B cell (primary cell): ENCODE data around the gene HIGD1C. TPM values are rescaled to one million over a fixed set of nuclear protein-coding genes. Genes with fewer than 3 reads are reported as not detected.
"Not testable (repeated sequence)": the region's sequence is repeated elsewhere in the genome, so short reads cannot be mapped to it uniquely, and the experiment has no call there.

Source experiments
- ATAC-seq: fragments of 200-7000 bp; cut with Tn5 transposase; one replicate; pipeline ENCODE4 v1.10.0; 2021; ENCODE audit warnings: low read depth, mild to moderate bottlenecking, moderate number of reproducible peaks, moderate library complexity
- CTCF ChIA-PET: fragments of 350-600 bp; sonication (Branson Sonifier 250); formaldehyde crosslinking; loops from one replicate; lab custom pipeline; 2021; ENCODE audit warnings: antibody characterized with exemption, inconsistent platforms; lab: Charles Lee
- POLR2A ChIA-PET: fragments of 350-600 bp; sonication (Branson Sonifier 250); formaldehyde crosslinking; loops from one replicate; lab custom pipeline; 2021; ENCODE audit warnings: antibody characterized with exemption; lab: Charles Lee
- DNase-seq: peaks from one replicate; pipeline ENCODE4 v3.0.0; 2013
- H2AFZ ChIP-seq: 2 replicates; pipeline ENCODE4 v1.6.1; 2012; ENCODE audit warnings: mild to moderate bottlenecking, low read depth, low read length; ENCODE audit not compliant: insufficient read depth, poor library complexity, severe bottlenecking
- H3K27ac ChIP-seq, 2 donors: 1 replicate in 1 of 2; 2 replicates in 1 of 2; pipeline ENCODE4 v1.5.1; 2012 to 2013; ENCODE audit warnings: low read length in 2 of 2, mild to moderate bottlenecking in 2 of 2, moderate library complexity in 1 of 2
- H3K27me3 ChIP-seq, 4 experiments: fragments of 200-600 bp in 1 of 4; sonication (generic) in 1 of 4; replicated peaks in 1 of 4; 1 replicate in 2 of 4; 2 replicates in 2 of 4; pipeline versions ENCODE4 v1.6.1 to v1.7.0; 2013 to 2016; ENCODE audit warnings: low read length in 3 of 4, mild to moderate bottlenecking in 2 of 4, mixed read lengths in 1 of 4, moderate library complexity in 1 of 4; ENCODE audit not compliant: insufficient read depth in 4 of 4, control insufficient read depth in 3 of 4; ENCODE audit errors: control extremely low read depth in 1 of 4
- H3K36me3 ChIP-seq, 2 experiments: replicated peaks in 1 of 2; 1 replicate in 1 of 2; 2 replicates in 1 of 2; pipeline versions ENCODE4 v1.6.1 to v1.7.1; 2013; ENCODE audit warnings: low read length in 1 of 2; ENCODE audit not compliant: insufficient read depth in 2 of 2, control insufficient read depth in 1 of 2; ENCODE audit errors: control extremely low read depth in 1 of 2, extremely low read depth in 1 of 2
- H3K4me1 ChIP-seq, 2 donors: fragments of 200-600 bp in 1 of 2; sonication (generic) in 1 of 2; 1 replicate in 1 of 2; 2 replicates in 1 of 2; pipeline versions ENCODE4 v1.5.1 to v1.6.1; 2013 to 2017; ENCODE audit warnings: low read length in 2 of 2; ENCODE audit not compliant: control insufficient read depth in 2 of 2, insufficient read depth in 2 of 2
- H3K4me2 ChIP-seq: replicated peaks from 2 replicates; pipeline ENCODE3; 2012; ENCODE audit warnings: mild to moderate bottlenecking, low read depth, low read length; ENCODE audit not compliant: poor library complexity, severe bottlenecking
- H3K4me3 ChIP-seq, 5 experiments: fragments of 200-600 bp in 1 of 5; sonication (generic) in 1 of 5; 1 replicate in 3 of 5; 2 replicates in 2 of 5; pipeline versions ENCODE4 v1.5.1 to v1.7.0; 2011 to 2016; ENCODE audit warnings: low read length in 4 of 5, mild to moderate bottlenecking in 4 of 5, low read depth in 2 of 5, control low read depth in 1 of 5, moderate library complexity in 1 of 5; ENCODE audit not compliant: insufficient read depth in 1 of 5; ENCODE audit errors: control extremely low read depth in 1 of 5, extremely low read depth in 1 of 5
- H3K79me2 ChIP-seq: fragments of 200-600 bp; sonication (generic); one replicate; pipeline ENCODE4 v1.6.0; 2016; ENCODE audit warnings: low read length; ENCODE audit not compliant: control insufficient read depth, insufficient read depth
- H3K9ac ChIP-seq: fragments of 200-600 bp; sonication (generic); 2 replicates; pipeline ENCODE4 v1.6.1; 2017; ENCODE audit warnings: mild to moderate bottlenecking, low read length, moderate library complexity
- H3K9me3 ChIP-seq, 3 donors: one replicate each; pipeline versions ENCODE4 v1.6.1 to v1.7.1; 2013; ENCODE audit warnings: low read length in 2 of 3; ENCODE audit not compliant: control insufficient read depth in 2 of 3, insufficient read depth in 1 of 3; ENCODE audit errors: control extremely low read depth in 1 of 3
- H4K20me1 ChIP-seq: 2 replicates; pipeline ENCODE4 v1.6.0; 2012; ENCODE audit warnings: mild to moderate bottlenecking, low read length; ENCODE audit not compliant: insufficient read depth, control insufficient read depth, poor library complexity, severe bottlenecking
- H3K27ac Mint-ChIP-seq: one replicate; pipeline ENCODE4 v1.8.0; 2021; ENCODE audit warnings: mixed read lengths
- H3K27me3 Mint-ChIP-seq: one replicate; pipeline ENCODE4 v1.8.0; 2021; ENCODE audit warnings: mixed read lengths
- H3K4me1 Mint-ChIP-seq: one replicate; pipeline ENCODE4 v1.8.0; 2021; ENCODE audit warnings: mixed read lengths
- H3K4me3 Mint-ChIP-seq: one replicate; pipeline ENCODE4 v1.8.0; 2021; ENCODE audit warnings: mixed read lengths
- H3K9me3 Mint-ChIP-seq: one replicate; pipeline ENCODE4 v1.8.0; 2022; ENCODE audit warnings: mixed read lengths; ENCODE audit not compliant: insufficient read depth
- WGBS: methylation state at CpG from one replicate; pipeline ENCODE4 v1.1.5; 2013; ENCODE audit warnings: missing lambda C conversion rate; ENCODE audit not compliant: insufficient coverage; 5-methylcytosine and 5-hydroxymethylcytosine counted together
- intact Hi-C: fragments of 100-400 bp; cut with micrococcal nuclease; formaldehyde crosslinking; loops from one replicate; pipeline ENCODE4 v1.10.0; 2022
- polyA plus RNA-seq: library from polyadenylated mRNA; depleted of rRNA; stranded (reverse); fragments of >200 nt; gene quantifications from 2 replicates; pipeline ENCODE4 v1.2.3, GENCODE V29; 2012
- total RNA-seq, 2 donors: library from RNA; stranded (reverse); fragments of 120-200 nt in 1 of 2; gene quantifications; 1 replicate in 1 of 2; 2 replicates in 1 of 2; pipeline versions ENCODE4 v1.2.3 to v1.2.4, GENCODE V29; 2013 to 2022
- TF ChIP-seq, protein P1 (sequence below): fragments of 200-600 bp; IDR thresholded peaks from one replicate; pipeline ENCODE4 v1.8.0; 2022; ENCODE audit warnings: antibody characterized with exemption, mild to moderate bottlenecking

Gene HIGD1C
- total and polyA plus RNA-seq, 2 donors (not counting 1 experiment from before 2014, with no cell fraction given): not detected

GRCh38 chr12:50926415-50926814 is 25.9 kb upstream of the HIGD1C start:
- peaks cover 60% of the 10 kb centered on the region for H3K4me1 Mint-ChIP-seq
- Histone ChIP-seq H2AFZ (no peak overlapping the region), H3K27me3 (no peaks in the 10 kb centered on the region), H3K4me2 (peak overlapping the region; percentile 76), H4K20me1 (peaks cover 34% of the 10 kb centered on the region), H3K9ac (peak overlapping the region; percentile 92), H3K79me2 (peaks cover 65% of the 10 kb centered on the region), H3K9me3 (no peaks in the 10 kb centered on the region), H3K36me3 (peaks cover 3 to 30% of the 10 kb centered on the region in 2 experiments), H3K4me1 (peaks cover 34 to 51% of the 10 kb centered on the region in 2 donors), H3K27ac (peak overlapping the region in 1 of 2 donors; percentile 91), H3K4me3 (peak overlapping the region; percentile 75 to 99 (median 88))
- ATAC-seq (no peak), DNase-seq (no peak)
- no CpG with 5 or more reads among the region's 1 CpG for WGBS
- H3K9me3 Mint-ChIP-seq: no peaks in the 10 kb centered on the region
- POLR2A ChIA-PET: no interaction called here
- intact Hi-C loops: loop anchor here (10.0 kb wide), 2 partner anchors 422 to 522 kb away; partner anchors contain the start of genes DIP2B and LARP4
- H3K27ac Mint-ChIP-seq: peak overlapping the region; percentile 88
- TF ChIP-seq, protein P1, sequence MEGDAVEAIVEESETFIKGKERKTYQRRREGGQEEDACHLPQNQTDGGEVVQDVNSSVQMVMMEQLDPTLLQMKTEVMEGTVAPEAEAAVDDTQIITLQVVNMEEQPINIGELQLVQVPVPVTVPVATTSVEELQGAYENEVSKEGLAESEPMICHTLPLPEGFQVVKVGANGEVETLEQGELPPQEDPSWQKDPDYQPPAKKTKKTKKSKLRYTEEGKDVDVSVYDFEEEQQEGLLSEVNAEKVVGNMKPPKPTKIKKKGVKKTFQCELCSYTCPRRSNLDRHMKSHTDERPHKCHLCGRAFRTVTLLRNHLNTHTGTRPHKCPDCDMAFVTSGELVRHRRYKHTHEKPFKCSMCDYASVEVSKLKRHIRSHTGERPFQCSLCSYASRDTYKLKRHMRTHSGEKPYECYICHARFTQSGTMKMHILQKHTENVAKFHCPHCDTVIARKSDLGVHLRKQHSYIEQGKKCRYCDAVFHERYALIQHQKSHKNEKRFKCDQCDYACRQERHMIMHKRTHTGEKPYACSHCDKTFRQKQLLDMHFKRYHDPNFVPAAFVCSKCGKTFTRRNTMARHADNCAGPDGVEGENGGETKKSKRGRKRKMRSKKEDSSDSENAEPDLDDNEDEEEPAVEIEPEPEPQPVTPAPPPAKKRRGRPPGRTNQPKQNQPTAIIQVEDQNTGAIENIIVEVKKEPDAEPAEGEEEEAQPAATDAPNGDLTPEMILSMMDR: no peak
- H3K4me3 Mint-ChIP-seq: peak overlapping the region; percentile 96
- H3K27me3 Mint-ChIP-seq: no peaks in the 10 kb centered on the region
- CTCF ChIA-PET: interaction anchor here (0.9 to 10.0 kb wide), 4 partner anchors 16 to 161 kb away, joined by 3 to 94 read pairs (median 14); no protein-coding TSS in a partner anchor

DNA sequence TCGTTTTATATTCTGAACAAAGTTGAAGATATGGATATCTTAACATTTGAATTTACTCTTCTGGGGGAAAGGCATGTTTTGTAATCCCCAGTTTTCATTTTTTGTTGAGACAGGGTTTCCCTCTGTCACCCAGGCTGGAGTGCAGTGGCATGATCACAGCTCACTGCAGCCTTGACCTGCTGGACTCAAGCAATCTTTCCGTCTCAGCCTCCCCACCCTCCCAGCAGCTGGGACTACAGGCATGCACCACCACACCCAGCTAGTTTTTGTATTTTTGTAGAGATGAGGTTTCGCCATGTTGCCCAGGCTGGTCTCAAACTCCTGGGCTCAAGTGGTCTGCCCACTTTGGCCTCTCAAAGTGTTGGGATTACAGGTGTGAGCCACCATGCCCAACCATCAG is 25.4 kb upstream of the HIGD1C start:
- Mint-ChIP-seq H3K27ac (peak overlapping the region; percentile 88), H3K4me1 (peaks cover 62% of the 10 kb centered on the region), H3K4me3 (peak overlapping the region; percentile 96)
- peak overlapping the region; percentile 76 for H3K4me2 ChIP-seq
- H3K27me3 Mint-ChIP-seq, H3K27me3 ChIP-seq, POLR2A ChIA-PET, DNase-seq, ATAC-seq, H3K9me3 Mint-ChIP-seq, H3K9me3 ChIP-seq: not testable (repeated sequence)
- CTCF ChIA-PET: interaction anchor here (0.9 to 10.0 kb wide), 4 partner anchors 15 to 162 kb away, joined by 3 to 94 read pairs (median 14); no protein-coding TSS in a partner anchor
- no CpG with 5 or more reads among the region's 3 CpGs for WGBS
- H2AFZ ChIP-seq: peak overlapping the region; percentile 17
- peaks cover 4 to 35% of the 10 kb centered on the region in 2 experiments for H3K36me3 ChIP-seq
- H3K79me2 ChIP-seq: peaks cover 65% of the 10 kb centered on the region
- peak overlapping the region; percentile 75 to 99 (median 88) for H3K4me3 ChIP-seq
- intact Hi-C loops: loop anchor here (10.0 kb wide), 2 partner anchors 422 to 522 kb away; partner anchors contain the start of genes DIP2B and LARP4
- peak overlapping the region; percentile 92 for H3K9ac ChIP-seq
- peak overlapping the region in 1 of 2 donors; percentile 91 for H3K27ac ChIP-seq
- peaks cover 32 to 54% of the 10 kb centered on the region in 2 donors for H3K4me1 ChIP-seq
- H4K20me1 ChIP-seq: peaks cover 39% of the 10 kb centered on the region
